ENCODE results near the gene TSPAN4.

DNA sequence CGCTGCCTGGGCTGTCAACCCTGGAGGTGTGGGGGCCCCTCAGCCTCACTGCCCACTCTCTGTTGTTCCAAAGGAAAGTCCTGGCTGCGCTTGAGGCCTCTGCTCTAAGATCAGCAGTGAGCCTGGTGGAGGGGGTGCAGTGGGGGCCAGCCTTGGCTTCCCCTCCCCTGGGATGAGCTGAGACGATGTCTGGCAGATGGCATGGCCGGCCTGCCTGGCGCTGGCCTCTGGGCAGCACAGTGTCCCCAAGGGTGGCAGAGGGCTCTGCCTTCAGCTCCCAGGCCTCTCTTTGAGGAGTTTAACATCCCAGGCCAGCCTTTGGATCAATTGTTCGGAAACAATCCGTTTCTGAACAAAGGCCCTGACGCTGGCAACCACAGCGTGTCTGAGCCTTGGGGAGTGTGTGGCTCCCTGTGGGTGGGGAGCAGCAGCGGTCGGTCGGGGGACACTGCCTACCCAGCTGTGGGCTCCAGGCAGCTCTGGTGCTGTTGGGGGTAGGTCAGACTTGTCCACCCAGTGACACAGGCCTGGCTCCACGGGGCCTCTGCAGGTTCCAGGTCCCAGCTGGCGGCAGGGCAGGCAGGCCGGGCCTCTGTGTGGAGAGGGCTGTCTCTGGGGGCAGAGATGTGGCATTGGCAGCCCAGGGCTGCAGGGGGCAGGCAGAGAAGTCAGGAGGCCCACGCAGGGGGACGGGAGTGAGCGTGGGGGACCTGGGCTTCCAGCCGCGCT, 12.1 kb downstream of the TSPAN4 start:
- TF ChIP-seq, protein P1, sequence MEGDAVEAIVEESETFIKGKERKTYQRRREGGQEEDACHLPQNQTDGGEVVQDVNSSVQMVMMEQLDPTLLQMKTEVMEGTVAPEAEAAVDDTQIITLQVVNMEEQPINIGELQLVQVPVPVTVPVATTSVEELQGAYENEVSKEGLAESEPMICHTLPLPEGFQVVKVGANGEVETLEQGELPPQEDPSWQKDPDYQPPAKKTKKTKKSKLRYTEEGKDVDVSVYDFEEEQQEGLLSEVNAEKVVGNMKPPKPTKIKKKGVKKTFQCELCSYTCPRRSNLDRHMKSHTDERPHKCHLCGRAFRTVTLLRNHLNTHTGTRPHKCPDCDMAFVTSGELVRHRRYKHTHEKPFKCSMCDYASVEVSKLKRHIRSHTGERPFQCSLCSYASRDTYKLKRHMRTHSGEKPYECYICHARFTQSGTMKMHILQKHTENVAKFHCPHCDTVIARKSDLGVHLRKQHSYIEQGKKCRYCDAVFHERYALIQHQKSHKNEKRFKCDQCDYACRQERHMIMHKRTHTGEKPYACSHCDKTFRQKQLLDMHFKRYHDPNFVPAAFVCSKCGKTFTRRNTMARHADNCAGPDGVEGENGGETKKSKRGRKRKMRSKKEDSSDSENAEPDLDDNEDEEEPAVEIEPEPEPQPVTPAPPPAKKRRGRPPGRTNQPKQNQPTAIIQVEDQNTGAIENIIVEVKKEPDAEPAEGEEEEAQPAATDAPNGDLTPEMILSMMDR (IDR thresholded peaks at IDR 0.05): no peak
- no peak for TF ChIP-seq POLR2A (IDR thresholded peaks at IDR 0.05)

Data from testis (tissue), 2 donors.